ENCODE results near the gene ACTMAP. TPM values are rescaled to one million over a fixed set of nuclear protein-coding genes. Genes with fewer than 3 reads are reported as not detected.

ACTMAP gene
- total RNA-seq, 1 donor from 2014 or later: 2.2 TPM

DNA sequence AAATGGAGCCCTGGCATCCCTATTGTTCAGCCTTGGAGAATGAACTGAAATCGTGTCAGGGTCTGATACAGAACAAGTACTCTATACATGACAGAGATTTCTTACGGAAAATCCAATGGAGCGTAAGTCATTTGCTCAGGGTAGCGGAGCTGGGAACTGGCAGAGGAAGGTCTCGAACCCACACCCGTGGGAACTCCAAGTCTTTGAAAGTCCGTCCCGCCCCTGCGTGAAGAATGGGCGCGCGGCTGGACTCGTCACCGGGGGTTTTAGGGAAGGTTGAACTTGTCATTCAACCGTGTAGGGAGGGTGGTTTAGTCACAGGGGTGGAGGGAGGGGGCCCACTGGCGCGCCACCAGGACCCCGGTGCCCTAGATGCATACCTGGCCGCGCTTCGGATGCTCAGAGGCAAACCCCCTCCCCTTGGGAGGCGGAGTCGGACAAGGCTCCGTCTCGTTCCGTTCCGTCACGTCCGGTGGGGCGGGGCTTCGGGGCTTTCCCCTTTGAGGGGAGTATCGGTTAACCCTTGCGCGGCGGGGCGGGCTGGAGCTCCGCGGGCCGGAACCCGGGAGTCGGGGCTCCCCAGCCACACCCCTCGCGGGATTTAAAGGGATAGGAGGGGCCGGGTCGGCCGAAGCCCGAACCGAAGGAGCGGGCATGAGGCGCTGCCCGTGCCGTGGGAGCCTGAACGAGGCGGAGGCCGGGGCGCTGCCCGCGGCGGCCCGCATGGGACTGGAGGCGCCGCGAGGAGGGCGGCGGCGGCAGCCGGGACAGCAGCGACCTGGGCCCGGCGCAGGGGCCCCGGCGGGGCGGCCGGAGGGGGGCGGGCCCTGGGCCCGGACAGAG lies 33.6 kb downstream of the ACTMAP start, which contains the start of the genes COQ8B and ITPKC:
COQ8B (minus strand) TSS at position 405 of the 843 bp plus-strand sequence. CDS start 2,254 bp downstream, outside the sequence.
ITPKC (plus strand) TSS at position 631 of the 843 bp plus-strand sequence; CDS start at position 655, 24 bp downstream.
- H3K4me1 ChIP-seq: peaks cover 75% of the 10 kb centered on the region
- peaks cover 0 to 15% of the 10 kb centered on the region in 2 donors for H3K36me3 ChIP-seq
- intact Hi-C loops (cut with DNase I): loop anchor here (5.0 kb wide), 1 partner anchor 81 kb away; the partner anchor contains the start of gene EGLN2

DNA sequence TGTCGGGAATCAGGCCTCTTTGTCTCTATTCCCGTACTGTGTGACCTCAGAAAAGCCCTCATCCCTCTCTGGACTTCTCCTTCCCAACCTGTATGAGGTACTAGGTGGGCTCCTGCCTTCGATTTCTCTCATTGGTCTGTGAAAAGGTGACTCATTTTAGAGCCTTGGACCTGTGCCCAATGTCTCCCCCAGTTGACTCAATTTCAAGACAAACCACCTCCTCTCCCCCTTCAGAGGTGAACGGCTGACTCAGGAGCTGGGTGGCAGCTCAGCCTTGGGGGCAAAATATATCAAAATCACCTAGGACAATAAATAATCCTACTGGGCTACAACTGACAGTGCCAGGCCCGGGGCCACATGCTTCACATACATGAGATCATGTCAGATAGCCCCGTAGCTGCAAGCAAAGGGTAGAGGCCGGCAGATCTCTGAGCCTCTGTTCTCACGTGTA lies 34.2 kb downstream of the ACTMAP start:
- TF ChIP-seq, protein P1, sequence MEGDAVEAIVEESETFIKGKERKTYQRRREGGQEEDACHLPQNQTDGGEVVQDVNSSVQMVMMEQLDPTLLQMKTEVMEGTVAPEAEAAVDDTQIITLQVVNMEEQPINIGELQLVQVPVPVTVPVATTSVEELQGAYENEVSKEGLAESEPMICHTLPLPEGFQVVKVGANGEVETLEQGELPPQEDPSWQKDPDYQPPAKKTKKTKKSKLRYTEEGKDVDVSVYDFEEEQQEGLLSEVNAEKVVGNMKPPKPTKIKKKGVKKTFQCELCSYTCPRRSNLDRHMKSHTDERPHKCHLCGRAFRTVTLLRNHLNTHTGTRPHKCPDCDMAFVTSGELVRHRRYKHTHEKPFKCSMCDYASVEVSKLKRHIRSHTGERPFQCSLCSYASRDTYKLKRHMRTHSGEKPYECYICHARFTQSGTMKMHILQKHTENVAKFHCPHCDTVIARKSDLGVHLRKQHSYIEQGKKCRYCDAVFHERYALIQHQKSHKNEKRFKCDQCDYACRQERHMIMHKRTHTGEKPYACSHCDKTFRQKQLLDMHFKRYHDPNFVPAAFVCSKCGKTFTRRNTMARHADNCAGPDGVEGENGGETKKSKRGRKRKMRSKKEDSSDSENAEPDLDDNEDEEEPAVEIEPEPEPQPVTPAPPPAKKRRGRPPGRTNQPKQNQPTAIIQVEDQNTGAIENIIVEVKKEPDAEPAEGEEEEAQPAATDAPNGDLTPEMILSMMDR (IDR thresholded peaks at IDR 0.05): peak in 1 of 3 experiments; percentile 7
- no peak for TF ChIP-seq POLR2AphosphoS5 (IDR thresholded peaks at IDR 0.05; ENCODE audit: insufficient read depth in 1 of 2, low read depth in 1 of 2)
- peak overlapping the region; percentile 99 for H3K27ac ChIP-seq
- intact Hi-C loops (cut with DNase I): loop anchor here (5.0 kb wide), 1 partner anchor 81 kb away; the partner anchor contains the start of gene EGLN2
- no peaks in the 10 kb centered on the region for H3K27me3 ChIP-seq
- no peaks in the 10 kb centered on the region for H3K9me3 ChIP-seq
- peaks cover 0 to 15% of the 10 kb centered on the region in 2 donors for H3K36me3 ChIP-seq
- H3K4me1 ChIP-seq: peaks cover 68% of the 10 kb centered on the region
- peak overlapping the region; percentile 63 to 92 for H3K4me3 ChIP-seq
- DNase-seq (ENCODE audit: extremely low spot score in 2 of 2): peak in 1 of 2 donors; percentile 91

More for the DNA sequence above, 33.6 kb downstream of the ACTMAP start, which contains the start of the genes COQ8B and ITPKC:
- TF ChIP-seq POLR2AphosphoS5 (IDR thresholded peaks at IDR 0.05; ENCODE audit: insufficient read depth in 1 of 2, low read depth in 1 of 2): peak; percentile 98 to 99
- TF ChIP-seq, protein P1 (IDR thresholded peaks at IDR 0.05): peak in 1 of 3 experiments; percentile 0
- peak in 1 of 2 donors; percentile 77 for TF ChIP-seq POLR2A (IDR thresholded peaks at IDR 0.05)
- Histone ChIP-seq H3K9me3 (no peaks in the 10 kb centered on the region), H3K27me3 (no peaks in the 10 kb centered on the region), H3K27ac (peak within 1 kb of the TSS; percentile 99), H3K4me3 (peak within 1 kb of the TSS; percentile 63 to 92)
- DNase-seq (ENCODE audit: extremely low spot score in 2 of 2): peak; percentile 98 to 99

DNA sequence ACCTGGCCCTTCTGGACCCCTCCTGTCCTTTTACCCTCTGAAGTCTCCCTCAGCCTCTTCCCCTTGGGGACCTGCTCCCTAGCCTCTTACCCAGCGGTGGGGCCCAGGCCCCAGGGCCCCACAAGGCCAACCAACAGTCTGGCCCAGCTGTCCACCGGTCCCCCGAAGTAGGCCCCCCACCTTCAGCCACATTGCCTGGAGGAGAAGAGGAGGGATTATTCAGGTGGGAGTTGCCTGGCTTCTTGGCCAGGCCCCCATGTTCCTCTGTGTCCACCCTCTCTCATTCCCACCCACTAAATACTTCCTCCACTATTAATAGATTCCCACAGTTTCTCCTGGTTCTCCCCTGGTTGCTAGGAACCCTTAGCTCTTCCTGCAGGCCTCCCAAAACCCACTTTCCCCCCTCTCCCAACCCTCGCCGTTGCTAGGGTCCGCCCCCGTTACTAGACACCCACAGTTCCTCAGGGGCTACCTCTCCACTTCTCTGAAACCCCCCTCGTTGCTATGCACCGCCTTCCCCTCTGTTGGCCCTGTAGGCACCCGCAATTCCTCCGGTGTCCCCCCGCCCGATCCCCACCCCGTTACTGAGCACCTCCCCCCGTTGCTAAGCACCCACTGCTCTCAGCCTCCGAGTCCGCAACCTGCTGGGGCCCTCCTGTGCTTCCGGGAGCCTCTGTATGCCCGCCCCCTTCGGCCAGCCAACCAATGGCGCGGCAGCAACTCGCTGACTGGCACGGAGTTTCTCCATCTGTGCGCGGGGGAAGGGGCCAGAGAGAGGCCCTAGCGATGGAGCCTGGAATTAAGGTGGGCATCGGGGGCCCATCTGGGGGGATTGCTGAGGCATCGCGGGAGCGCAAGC lies 35.6 kb downstream of the ACTMAP start:
- no peaks in the 10 kb centered on the region for H3K9me3 ChIP-seq
- peak overlapping the region; percentile 99 for H3K27ac ChIP-seq
- intact Hi-C loops (cut with DNase I): loop anchor here (5.0 kb wide), 1 partner anchor 83 kb away; the partner anchor contains the start of gene EGLN2
- TF ChIP-seq POLR2AphosphoS5 (IDR thresholded peaks at IDR 0.05; ENCODE audit: insufficient read depth in 1 of 2, low read depth in 1 of 2) (peak in 1 of 2 donors; percentile 31), POLR2A (IDR thresholded peaks at IDR 0.05) (no peak)
- TF ChIP-seq, protein P1 (IDR thresholded peaks at IDR 0.05): no peak
- H3K4me1 ChIP-seq: peaks cover 54% of the 10 kb centered on the region
- peak overlapping the region; percentile 63 to 92 for H3K4me3 ChIP-seq
- H3K27me3 ChIP-seq: no peaks in the 10 kb centered on the region
- H3K36me3 ChIP-seq: peaks cover 0 to 23% of the 10 kb centered on the region in 2 donors
- DNase-seq (ENCODE audit: extremely low spot score in 2 of 2): peak; percentile 95 to 98

DNA sequence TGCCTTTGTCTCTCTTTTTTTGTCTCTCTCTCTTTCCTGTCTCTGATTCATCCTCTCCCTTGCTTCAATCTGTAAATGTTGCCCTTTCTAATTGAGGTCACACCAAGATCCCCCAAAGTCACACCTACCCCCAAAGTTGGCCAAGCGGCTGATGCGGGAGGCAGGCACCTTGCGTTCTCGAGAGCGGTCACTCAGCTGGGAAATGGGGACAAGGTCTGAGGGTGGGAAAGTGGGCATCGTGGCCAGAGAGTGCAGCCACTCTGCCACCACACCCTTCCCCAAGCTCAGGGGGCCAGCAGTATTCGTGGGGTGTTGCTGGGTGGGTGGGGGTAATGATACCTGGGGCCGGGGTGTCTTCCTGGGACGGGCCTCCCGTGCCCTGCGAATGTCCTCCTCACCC lies 36.3 kb downstream of the ACTMAP start:
- Histone ChIP-seq H3K9me3 (no peaks in the 10 kb centered on the region), H3K4me1 (peaks cover 47% of the 10 kb centered on the region), H3K27ac (peak overlapping the region; percentile 99), H3K27me3 (no peaks in the 10 kb centered on the region), H3K4me3 (peak overlapping the region in 1 of 2 donors; percentile 92), H3K36me3 (peaks cover 0 to 27% of the 10 kb centered on the region in 2 donors)
- intact Hi-C loops (cut with DNase I): no loop called here
- TF ChIP-seq POLR2A (IDR thresholded peaks at IDR 0.05) (no peak), POLR2AphosphoS5 (IDR thresholded peaks at IDR 0.05; ENCODE audit: insufficient read depth in 1 of 2, low read depth in 1 of 2) (no peak)
- DNase-seq (ENCODE audit: extremely low spot score in 2 of 2): no peak

DNA sequence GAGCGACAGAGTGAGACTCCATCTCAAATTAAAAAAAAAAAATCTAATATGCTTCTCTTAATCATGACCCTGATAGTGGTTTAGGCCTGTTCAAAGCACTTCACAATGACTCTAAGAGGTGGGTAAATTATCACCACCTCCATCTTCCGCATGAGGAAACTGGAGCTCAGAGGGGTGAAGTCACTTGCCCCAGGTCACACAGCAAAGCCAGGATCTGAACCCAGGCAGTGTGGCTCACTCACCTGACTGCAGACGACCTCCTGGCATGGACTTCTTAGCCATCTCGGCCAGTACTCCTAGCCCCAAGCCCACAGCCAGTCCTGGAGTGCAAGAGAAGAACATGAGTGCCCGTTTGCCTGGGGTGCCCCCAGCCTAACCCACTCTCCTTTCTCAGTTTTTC lies 40.5 kb downstream of the ACTMAP start:
- no peaks in the 10 kb centered on the region for H3K9me3 ChIP-seq
- no peak overlapping the region for H3K27ac ChIP-seq
- DNase-seq (ENCODE audit: extremely low spot score in 2 of 2): no peak
- TF ChIP-seq, protein P1 (IDR thresholded peaks at IDR 0.05): no peak
- no peak for TF ChIP-seq POLR2A (IDR thresholded peaks at IDR 0.05)
- TF ChIP-seq POLR2AphosphoS5 (IDR thresholded peaks at IDR 0.05; ENCODE audit: insufficient read depth in 1 of 2, low read depth in 1 of 2): no peak
- no peaks in the 10 kb centered on the region for H3K27me3 ChIP-seq
- intact Hi-C loops (cut with DNase I): no loop called here
- no peak overlapping the region for H3K4me3 ChIP-seq
- H3K36me3 ChIP-seq: peaks cover 0 to 49% of the 10 kb centered on the region in 2 donors
- peaks cover 19% of the 10 kb centered on the region for H3K4me1 ChIP-seq

Data from vagina (tissue), 2 donors.